ENCODE data around the gene TRA2B. TPM values are rescaled to one million over a fixed set of nuclear protein-coding genes. Genes with fewer than 3 reads are reported as not detected.
A peak's percentile ranks its signal among the peaks of the same experiment; 100 is the strongest.

TRA2B gene
- total RNA-seq, 1 donor from 2014 or later, result 120 TPM

DNA sequence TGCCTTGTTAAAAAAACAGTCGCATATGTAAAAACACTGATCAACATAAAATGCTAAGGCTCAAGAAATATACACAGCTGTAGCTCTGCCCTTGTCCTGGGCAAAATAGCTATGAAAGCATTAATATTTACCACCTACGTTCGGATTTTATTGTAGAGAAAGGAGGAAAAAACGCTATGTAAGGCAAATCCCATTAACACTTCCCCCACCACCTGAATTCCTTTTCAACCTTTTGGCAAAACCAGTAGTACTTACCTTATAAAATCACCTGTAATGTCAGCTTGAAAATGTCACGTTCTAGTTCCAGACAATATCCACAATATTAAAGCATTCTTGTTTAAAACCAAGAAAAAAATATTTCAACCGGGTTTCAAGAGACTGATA is 3.6 kb downstream of the TRA2B start:
- peaks cover 87% of the 10 kb centered on the region for H3K79me2 ChIP-seq (ENCODE audit: insufficient read depth, low read length)
- DNase-seq (ENCODE audit: low read depth) (no peak), FAIRE-seq (no peak)
- H3K36me3 Mint-ChIP-seq (ENCODE audit: low read depth, unreplicated experiment), result no peaks in the 10 kb centered on the region
- no peaks in the 10 kb centered on the region for H3K27me3 Mint-ChIP-seq (ENCODE audit: low read depth, unreplicated experiment)
- H3K9ac ChIP-seq (ENCODE audit: low read length), result peak overlapping the region; percentile 100
- H3K27ac Mint-ChIP-seq (ENCODE audit: unreplicated experiment), result peak overlapping the region; percentile 15
- H3K4me1 ChIP-seq (ENCODE audit: insufficient read depth, low read length), result peaks cover 46% of the 10 kb centered on the region
- peak overlapping the region; percentile 99 for H3K4me3 Mint-ChIP-seq (ENCODE audit: unreplicated experiment)
- peak overlapping the region; percentile 91 for H3K4me2 ChIP-seq (ENCODE audit: low read length)
- H3K27me3 ChIP-seq (ENCODE audit: insufficient read depth, low read length), result no peaks in the 10 kb centered on the region
- H3K4me3 ChIP-seq (ENCODE audit: insufficient read depth, low read depth, low read length), result peak overlapping the region; percentile 100
- no peak for TF ChIP-seq EZH2 (IDR thresholded peaks at IDR 0.05; ENCODE audit: insufficient read depth, low read length)
- TF ChIP-seq, protein P1, sequence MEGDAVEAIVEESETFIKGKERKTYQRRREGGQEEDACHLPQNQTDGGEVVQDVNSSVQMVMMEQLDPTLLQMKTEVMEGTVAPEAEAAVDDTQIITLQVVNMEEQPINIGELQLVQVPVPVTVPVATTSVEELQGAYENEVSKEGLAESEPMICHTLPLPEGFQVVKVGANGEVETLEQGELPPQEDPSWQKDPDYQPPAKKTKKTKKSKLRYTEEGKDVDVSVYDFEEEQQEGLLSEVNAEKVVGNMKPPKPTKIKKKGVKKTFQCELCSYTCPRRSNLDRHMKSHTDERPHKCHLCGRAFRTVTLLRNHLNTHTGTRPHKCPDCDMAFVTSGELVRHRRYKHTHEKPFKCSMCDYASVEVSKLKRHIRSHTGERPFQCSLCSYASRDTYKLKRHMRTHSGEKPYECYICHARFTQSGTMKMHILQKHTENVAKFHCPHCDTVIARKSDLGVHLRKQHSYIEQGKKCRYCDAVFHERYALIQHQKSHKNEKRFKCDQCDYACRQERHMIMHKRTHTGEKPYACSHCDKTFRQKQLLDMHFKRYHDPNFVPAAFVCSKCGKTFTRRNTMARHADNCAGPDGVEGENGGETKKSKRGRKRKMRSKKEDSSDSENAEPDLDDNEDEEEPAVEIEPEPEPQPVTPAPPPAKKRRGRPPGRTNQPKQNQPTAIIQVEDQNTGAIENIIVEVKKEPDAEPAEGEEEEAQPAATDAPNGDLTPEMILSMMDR (IDR thresholded peaks at IDR 0.05; ENCODE audit: insufficient read depth, low read depth, low read length), result no peak
- H4K20me1 ChIP-seq (ENCODE audit: insufficient read depth, low read length), result peaks cover 81% of the 10 kb centered on the region
- H3K9me3 ChIP-seq (ENCODE audit: insufficient read depth, low read depth, low read length), result no peaks in the 10 kb centered on the region
- H3K36me3 ChIP-seq (ENCODE audit: insufficient read depth, low read length), result peaks cover 14% of the 10 kb centered on the region
- H3K4me1 Mint-ChIP-seq (ENCODE audit: low read depth, unreplicated experiment), result peaks cover 43% of the 10 kb centered on the region
- H2AFZ ChIP-seq (ENCODE audit: low read depth, low read length), result no peak overlapping the region
- no peak overlapping the region for H3K27ac ChIP-seq (ENCODE audit: low read depth, low read length)
- H3K9me3 Mint-ChIP-seq (ENCODE audit: unreplicated experiment), result no peaks in the 10 kb centered on the region

DNA sequence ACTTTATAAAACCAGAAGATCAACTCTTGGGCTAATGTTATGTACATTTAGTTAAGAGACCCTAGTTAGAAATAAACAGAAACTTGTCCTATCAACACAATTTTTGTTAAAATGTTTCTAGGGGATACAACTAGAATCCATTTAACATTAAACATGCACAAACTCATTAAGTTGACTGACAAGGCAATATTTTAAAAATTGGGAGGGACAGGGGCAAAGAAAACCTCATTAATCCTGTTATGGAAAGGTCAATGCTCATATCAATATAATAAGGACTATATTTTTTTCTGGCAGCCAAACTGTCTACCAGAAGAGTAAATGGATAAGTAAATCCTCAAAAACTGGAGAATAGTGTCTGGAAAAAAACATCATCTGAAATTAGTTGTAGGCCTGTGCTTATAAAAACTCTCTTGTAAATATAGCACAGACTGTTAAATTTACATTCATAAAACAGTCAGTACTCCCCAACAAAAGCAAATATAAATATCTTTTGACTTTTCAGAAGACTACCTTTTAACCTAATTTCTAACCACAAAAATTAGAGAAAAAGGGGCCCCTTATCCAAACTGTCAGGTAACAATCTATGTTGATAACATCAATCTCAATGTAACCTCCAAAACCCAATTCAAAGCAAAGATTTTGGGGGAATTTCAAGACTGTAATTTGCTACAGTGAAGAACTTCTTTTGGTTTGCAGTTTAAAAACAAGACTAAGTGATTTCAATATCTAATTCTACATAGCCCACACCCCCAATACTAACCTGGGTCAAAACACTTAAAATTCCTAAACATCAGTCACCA is 4.2 kb downstream of the TRA2B start:
- Mint-ChIP-seq H3K27me3 (ENCODE audit: low read depth, unreplicated experiment) (no peaks in the 10 kb centered on the region), H3K36me3 (ENCODE audit: low read depth, unreplicated experiment) (no peaks in the 10 kb centered on the region), H3K4me1 (ENCODE audit: low read depth, unreplicated experiment) (peaks cover 49% of the 10 kb centered on the region), H3K4me3 (ENCODE audit: unreplicated experiment) (peak overlapping the region; percentile 99), H3K9me3 (ENCODE audit: unreplicated experiment) (no peaks in the 10 kb centered on the region), H3K27ac (ENCODE audit: unreplicated experiment) (no peak overlapping the region)
- Histone ChIP-seq H2AFZ (ENCODE audit: low read depth, low read length) (no peak overlapping the region), H3K27me3 (ENCODE audit: insufficient read depth, low read length) (no peaks in the 10 kb centered on the region), H3K4me3 (ENCODE audit: insufficient read depth, low read depth, low read length) (peak overlapping the region; percentile 100), H3K9me3 (ENCODE audit: insufficient read depth, low read depth, low read length) (no peaks in the 10 kb centered on the region), H3K4me2 (ENCODE audit: low read length) (peak overlapping the region; percentile 91), H3K4me1 (ENCODE audit: insufficient read depth, low read length) (peaks cover 52% of the 10 kb centered on the region), H3K79me2 (ENCODE audit: insufficient read depth, low read length) (peaks cover 93% of the 10 kb centered on the region), H3K36me3 (ENCODE audit: insufficient read depth, low read length) (peaks cover 15% of the 10 kb centered on the region), H4K20me1 (ENCODE audit: insufficient read depth, low read length) (peaks cover 86% of the 10 kb centered on the region), H3K9ac (ENCODE audit: low read length) (peak overlapping the region; percentile 100), H3K27ac (ENCODE audit: low read depth, low read length) (no peak overlapping the region)
- TF ChIP-seq EZH2 (IDR thresholded peaks at IDR 0.05; ENCODE audit: insufficient read depth, low read length), result no peak
- TF ChIP-seq, protein P1 (IDR thresholded peaks at IDR 0.05; ENCODE audit: insufficient read depth, low read depth, low read length), result no peak
- no peak for DNase-seq (ENCODE audit: low read depth)
- FAIRE-seq, result no peak

Measured in astrocyte (in vitro differentiated cells and primary cell).